Measurements from ENCODE around the gene EML2. TPM values are rescaled to one million over a fixed set of nuclear protein-coding genes. Genes with fewer than 3 reads are reported as not detected.

The EML2 gene
- total RNA-seq, 2 donors from 2014 or later: 47.3 to 55.6 TPM

DNA sequence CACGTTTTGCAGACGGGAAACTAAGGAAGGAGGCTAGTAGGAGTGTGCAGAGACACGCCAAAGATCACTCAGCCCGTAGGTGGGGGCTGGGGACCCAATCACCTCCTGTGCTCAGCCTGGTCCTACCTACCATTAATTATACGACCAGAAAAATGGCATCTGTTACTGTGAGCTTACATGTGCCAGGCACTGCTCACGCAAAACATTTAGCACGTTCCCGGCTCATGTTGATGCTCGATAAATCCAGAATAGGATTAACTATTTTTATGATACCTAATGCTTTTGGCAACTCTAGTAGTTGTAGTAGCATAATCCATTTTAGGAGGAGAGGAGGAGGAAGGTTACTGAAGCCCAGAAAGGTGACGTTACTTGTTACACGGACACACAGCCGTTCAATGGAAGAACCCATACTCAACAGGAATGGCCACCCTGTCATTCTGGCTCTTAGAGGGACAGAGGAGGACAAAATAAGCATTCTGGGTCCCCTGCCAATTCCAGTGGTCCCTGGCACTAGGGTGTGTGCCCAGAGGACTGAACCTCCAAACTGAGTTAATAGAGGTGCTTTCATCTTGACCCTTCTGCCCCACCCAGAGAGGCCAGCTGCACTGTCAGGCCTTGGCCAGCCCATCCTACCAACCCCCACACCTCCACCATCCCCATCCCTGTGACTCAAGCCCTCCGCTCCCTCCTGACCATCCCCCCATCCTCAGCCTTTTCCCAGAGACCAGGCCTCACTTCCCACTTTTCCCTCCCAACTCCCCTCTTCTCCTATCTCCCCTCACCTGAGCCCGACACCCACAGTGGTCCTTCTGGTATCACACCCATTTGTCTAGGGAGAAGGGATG lies 5.0 kb upstream of the EML2 start:
- TF ChIP-seq, protein P1, sequence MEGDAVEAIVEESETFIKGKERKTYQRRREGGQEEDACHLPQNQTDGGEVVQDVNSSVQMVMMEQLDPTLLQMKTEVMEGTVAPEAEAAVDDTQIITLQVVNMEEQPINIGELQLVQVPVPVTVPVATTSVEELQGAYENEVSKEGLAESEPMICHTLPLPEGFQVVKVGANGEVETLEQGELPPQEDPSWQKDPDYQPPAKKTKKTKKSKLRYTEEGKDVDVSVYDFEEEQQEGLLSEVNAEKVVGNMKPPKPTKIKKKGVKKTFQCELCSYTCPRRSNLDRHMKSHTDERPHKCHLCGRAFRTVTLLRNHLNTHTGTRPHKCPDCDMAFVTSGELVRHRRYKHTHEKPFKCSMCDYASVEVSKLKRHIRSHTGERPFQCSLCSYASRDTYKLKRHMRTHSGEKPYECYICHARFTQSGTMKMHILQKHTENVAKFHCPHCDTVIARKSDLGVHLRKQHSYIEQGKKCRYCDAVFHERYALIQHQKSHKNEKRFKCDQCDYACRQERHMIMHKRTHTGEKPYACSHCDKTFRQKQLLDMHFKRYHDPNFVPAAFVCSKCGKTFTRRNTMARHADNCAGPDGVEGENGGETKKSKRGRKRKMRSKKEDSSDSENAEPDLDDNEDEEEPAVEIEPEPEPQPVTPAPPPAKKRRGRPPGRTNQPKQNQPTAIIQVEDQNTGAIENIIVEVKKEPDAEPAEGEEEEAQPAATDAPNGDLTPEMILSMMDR (IDR thresholded peaks at IDR 0.05): no peak
- no peak for TF ChIP-seq POLR2A (IDR thresholded peaks at IDR 0.05)
- no peak for TF ChIP-seq POLR2AphosphoS5 (IDR thresholded peaks at IDR 0.05)
- DNase-seq (ENCODE audit: low spot score): no peak
- intact Hi-C loops (cut with DNase I): loop anchor here (2.0 kb wide), 2 partner anchors 37 to 121 kb away; no protein-coding TSS in a partner anchor
- Histone ChIP-seq H3K36me3 (no peaks in the 10 kb centered on the region), H3K9me3 (no peaks in the 10 kb centered on the region), H3K4me1 (replicated peaks) (peaks cover 6% of the 10 kb centered on the region), H3K27me3 (replicated peaks; ENCODE audit: insufficient read depth) (no peaks in the 10 kb centered on the region), H3K27ac (no peak overlapping the region), H3K4me3 (no peak overlapping the region)
- 59% methylated on average over 14 of the region's 14 CpGs for WGBS

DNA sequence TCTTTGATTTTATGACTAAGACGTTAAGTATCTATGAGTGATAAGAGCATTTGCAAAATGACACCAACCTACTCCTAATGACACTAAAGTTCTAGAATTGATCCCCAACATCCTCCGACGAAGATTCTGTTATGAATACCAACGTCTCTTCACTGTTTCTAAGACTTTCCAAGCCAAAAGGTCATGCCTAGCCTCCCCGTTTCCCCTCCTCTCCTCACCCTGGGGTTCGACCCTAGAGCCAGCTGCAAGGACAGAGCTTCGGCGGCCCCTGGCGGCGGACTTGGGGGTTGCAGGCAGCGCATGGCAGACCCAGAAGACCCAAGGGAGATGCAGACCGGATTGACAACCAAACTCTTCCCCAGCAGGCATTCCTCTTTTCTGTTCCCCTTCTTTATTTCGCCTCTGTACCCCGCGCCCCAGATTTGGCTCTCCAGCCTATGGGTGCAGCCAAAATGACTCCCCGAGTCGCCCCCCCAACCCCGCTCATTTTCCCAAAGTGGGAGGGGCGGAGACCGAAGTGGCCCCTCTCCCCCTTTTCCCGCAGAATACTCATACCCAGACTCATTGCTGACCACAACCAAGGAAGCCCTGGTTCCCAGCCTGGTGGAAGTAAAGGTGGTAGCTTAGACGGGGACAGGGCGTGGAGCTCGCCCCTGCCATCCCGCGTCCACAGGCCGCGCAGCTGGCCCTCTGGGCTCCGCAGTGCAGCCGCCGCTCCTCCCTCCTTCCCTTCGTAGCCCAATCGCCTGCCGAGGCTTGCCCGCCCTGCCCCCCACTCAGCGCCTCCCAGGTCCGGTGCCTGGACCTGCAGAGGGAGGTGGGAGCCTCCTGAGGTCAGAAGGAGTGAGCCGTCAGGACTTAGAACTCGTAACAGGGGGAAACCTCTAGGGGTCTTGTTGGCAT lies 4.1 kb upstream of the EML2 start:
- TF ChIP-seq POLR2AphosphoS5 (IDR thresholded peaks at IDR 0.05) (peak; percentile 67), POLR2A (IDR thresholded peaks at IDR 0.05) (no peak)
- TF ChIP-seq, protein P1 (IDR thresholded peaks at IDR 0.05): peak; percentile 88 to 99 (median 98)
- Histone ChIP-seq H3K9me3 (no peaks in the 10 kb centered on the region), H3K4me3 (no peak overlapping the region), H3K4me1 (replicated peaks) (peaks cover 6% of the 10 kb centered on the region), H3K27me3 (replicated peaks; ENCODE audit: insufficient read depth) (no peaks in the 10 kb centered on the region), H3K27ac (no peak overlapping the region), H3K36me3 (no peaks in the 10 kb centered on the region)
- intact Hi-C loops (cut with DNase I): loop anchor here (2.0 kb wide), 2 partner anchors 36 to 120 kb away; no protein-coding TSS in a partner anchor
- DNase-seq (ENCODE audit: low spot score): peak; percentile 82
- WGBS: 11% methylated on average over 36 of the region's 39 CpGs

DNA sequence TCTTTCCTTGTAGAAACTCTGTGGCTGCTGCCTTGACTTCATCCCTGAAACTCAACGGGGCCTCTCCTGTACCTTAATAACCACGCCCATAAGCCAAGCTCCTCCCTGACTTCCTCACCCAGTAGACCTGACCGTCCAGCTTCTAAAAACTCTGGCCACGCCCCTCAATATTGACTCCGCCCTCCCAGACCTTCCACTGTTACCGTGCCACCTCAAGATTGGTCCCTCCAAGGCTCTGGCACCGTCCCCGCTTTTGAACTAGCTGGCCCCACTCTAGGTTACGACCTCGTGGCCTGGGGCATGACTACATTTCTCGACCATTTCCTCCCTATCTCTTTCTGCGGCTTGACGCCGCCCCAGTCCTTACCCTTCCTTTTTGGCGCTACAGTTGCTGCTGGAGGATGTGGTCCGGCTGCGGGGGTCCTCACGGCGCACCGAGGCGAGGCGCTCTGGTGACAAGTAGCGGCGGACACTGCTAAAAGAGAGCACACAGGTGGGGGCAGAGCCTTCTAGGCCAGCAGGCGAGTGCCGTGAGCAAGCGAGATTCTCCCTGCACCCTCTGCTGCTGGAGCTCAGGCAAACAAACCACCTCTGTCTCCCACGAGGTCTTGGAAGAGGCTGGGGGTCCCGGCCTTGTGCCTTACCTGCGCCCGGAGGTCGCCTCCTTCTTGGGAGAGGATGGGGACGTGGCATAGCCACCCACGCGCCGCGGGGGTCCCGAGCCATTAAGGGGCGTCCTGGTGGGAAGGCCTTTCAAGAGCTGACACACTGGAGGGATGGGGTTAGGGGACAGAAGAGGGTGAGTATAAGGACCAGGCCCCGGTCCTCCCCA lies 2.3 kb upstream of the EML2 start:
- no peaks in the 10 kb centered on the region for H3K9me3 ChIP-seq
- peaks cover 6% of the 10 kb centered on the region for H3K4me1 ChIP-seq (replicated peaks)
- TF ChIP-seq POLR2AphosphoS5 (IDR thresholded peaks at IDR 0.05): no peak
- TF ChIP-seq, protein P1 (IDR thresholded peaks at IDR 0.05): no peak
- TF ChIP-seq POLR2A (IDR thresholded peaks at IDR 0.05): no peak
- intact Hi-C loops (cut with DNase I): loop anchor here (2.0 kb wide), 2 partner anchors 35 to 119 kb away; no protein-coding TSS in a partner anchor
- peak; percentile 57 for DNase-seq (ENCODE audit: low spot score)
- H3K36me3 ChIP-seq: no peaks in the 10 kb centered on the region
- WGBS: 19% methylated on average over 40 of the region's 40 CpGs
- H3K27me3 ChIP-seq (replicated peaks; ENCODE audit: insufficient read depth): no peaks in the 10 kb centered on the region
- peak overlapping the region; percentile 45 to 51 for H3K27ac ChIP-seq
- peak overlapping the region; percentile 10 to 21 for H3K4me3 ChIP-seq

DNA sequence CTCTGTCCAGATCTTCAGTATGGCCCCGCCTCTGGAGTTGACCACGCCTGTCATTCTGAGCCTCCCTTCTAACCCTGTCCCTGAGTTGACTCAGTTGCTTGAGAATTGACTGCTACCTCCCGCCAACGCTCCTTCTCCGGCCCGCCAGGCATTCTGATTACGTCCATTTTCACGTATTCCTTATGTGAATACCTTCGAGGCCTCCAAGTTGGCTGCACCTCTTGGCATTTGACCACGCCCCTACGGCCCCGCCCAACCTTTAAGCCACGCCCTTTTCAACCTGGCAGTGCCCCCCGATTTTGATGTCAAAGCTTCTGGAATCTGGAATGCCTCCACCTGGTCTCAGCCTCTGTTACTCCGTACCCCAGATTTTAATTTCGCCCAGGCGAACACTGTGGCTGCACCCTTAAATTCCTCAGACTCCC lies 1.7 kb upstream of the EML2 start:
- peaks cover 6% of the 10 kb centered on the region for H3K4me1 ChIP-seq (replicated peaks)
- 57% methylated on average over 17 of the region's 17 CpGs for WGBS

More for the DNA sequence above, 1.7 kb upstream of the EML2 start:
- Histone ChIP-seq H3K36me3 (no peaks in the 10 kb centered on the region), H3K27ac (no peak overlapping the region), H3K27me3 (replicated peaks; ENCODE audit: insufficient read depth) (no peaks in the 10 kb centered on the region), H3K9me3 (no peaks in the 10 kb centered on the region), H3K4me3 (no peak overlapping the region)
- no peak for DNase-seq (ENCODE audit: low spot score)
- intact Hi-C loops (cut with DNase I): no loop called here
- no peak for TF ChIP-seq POLR2AphosphoS5 (IDR thresholded peaks at IDR 0.05)
- no peak for TF ChIP-seq POLR2A (IDR thresholded peaks at IDR 0.05)
- TF ChIP-seq, protein P1 (IDR thresholded peaks at IDR 0.05): no peak
